ENCODE results near the gene ZFAND3.

The ZFAND3 gene

GRCh38 chr6:38116248-38116647 lies 296.7 kb downstream of the ZFAND3 start:
- no peaks in the 10 kb centered on the region for H3K4me1 ChIP-seq (ENCODE audit: insufficient read depth, low read length)
- no peak overlapping the region for H3K9ac ChIP-seq (ENCODE audit: low read depth, low read length)
- TF ChIP-seq, protein P1, sequence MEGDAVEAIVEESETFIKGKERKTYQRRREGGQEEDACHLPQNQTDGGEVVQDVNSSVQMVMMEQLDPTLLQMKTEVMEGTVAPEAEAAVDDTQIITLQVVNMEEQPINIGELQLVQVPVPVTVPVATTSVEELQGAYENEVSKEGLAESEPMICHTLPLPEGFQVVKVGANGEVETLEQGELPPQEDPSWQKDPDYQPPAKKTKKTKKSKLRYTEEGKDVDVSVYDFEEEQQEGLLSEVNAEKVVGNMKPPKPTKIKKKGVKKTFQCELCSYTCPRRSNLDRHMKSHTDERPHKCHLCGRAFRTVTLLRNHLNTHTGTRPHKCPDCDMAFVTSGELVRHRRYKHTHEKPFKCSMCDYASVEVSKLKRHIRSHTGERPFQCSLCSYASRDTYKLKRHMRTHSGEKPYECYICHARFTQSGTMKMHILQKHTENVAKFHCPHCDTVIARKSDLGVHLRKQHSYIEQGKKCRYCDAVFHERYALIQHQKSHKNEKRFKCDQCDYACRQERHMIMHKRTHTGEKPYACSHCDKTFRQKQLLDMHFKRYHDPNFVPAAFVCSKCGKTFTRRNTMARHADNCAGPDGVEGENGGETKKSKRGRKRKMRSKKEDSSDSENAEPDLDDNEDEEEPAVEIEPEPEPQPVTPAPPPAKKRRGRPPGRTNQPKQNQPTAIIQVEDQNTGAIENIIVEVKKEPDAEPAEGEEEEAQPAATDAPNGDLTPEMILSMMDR (IDR thresholded peaks at IDR 0.05; ENCODE audit: borderline replicate concordance, extremely low read depth, low read length, poor library complexity, severe bottlenecking), result no peak
- TF ChIP-seq EZH2 (IDR thresholded peaks at IDR 0.05; ENCODE audit: borderline replicate concordance, low read depth, low read length, severe bottlenecking), result no peak
- DNase-seq, result no peak
- H3K4me3 ChIP-seq (ENCODE audit: low read depth in 1 of 2, low read length in 2 of 2), result no peak overlapping the region
- peaks cover 6% of the 10 kb centered on the region; the same call in 1 of the 2 replicates for H3K79me2 ChIP-seq (ENCODE audit: insufficient read depth, low read length)
- H3K27ac ChIP-seq (ENCODE audit: low read length), result no peak overlapping the region
- no peak for ATAC-seq (ENCODE audit: insufficient read depth, low read depth)
- no peaks in the 10 kb centered on the region for H3K9me3 ChIP-seq (ENCODE audit: insufficient read depth, low read length, severe bottlenecking)
- H2AFZ ChIP-seq (ENCODE audit: low read depth, low read length), result no peak overlapping the region
- peaks cover 41% of the 10 kb centered on the region for H3K36me3 ChIP-seq (ENCODE audit: insufficient read depth, low read length)
- 0 out of 2 replicates have a peak, but pooled peaks cover 14% of the 10 kb centered on the region for H4K20me1 ChIP-seq (ENCODE audit: insufficient read depth, low read length)
- H3K27me3 ChIP-seq (ENCODE audit: insufficient read depth, low read length, poor library complexity), result no peaks in the 10 kb centered on the region
- H3K4me2 ChIP-seq (ENCODE audit: insufficient read depth, low read length), result no peak overlapping the region

- no peaks in the 10 kb centered on the region for H3K27me3 ChIP-seq (ENCODE audit: insufficient read depth, low read length, poor library complexity)
- no peak for TF ChIP-seq EZH2 (IDR thresholded peaks at IDR 0.05; ENCODE audit: borderline replicate concordance, low read depth, low read length, severe bottlenecking)
- TF ChIP-seq, protein P1 (IDR thresholded peaks at IDR 0.05; ENCODE audit: borderline replicate concordance, extremely low read depth, low read length, poor library complexity, severe bottlenecking), result no peak
- H3K27ac ChIP-seq (ENCODE audit: low read length), result no peak overlapping the region
- H3K79me2 ChIP-seq (ENCODE audit: insufficient read depth, low read length), result peaks cover 6% of the 10 kb centered on the region; the same call in 1 of the 2 replicates
- no peaks in the 10 kb centered on the region for H3K4me1 ChIP-seq (ENCODE audit: insufficient read depth, low read length)
- no peak for ATAC-seq (ENCODE audit: insufficient read depth, low read depth)
- no peak overlapping the region for H3K9ac ChIP-seq (ENCODE audit: low read depth, low read length)
- no peak overlapping the region for H3K4me2 ChIP-seq (ENCODE audit: insufficient read depth, low read length)
- H4K20me1 ChIP-seq (ENCODE audit: insufficient read depth, low read length), result 0 out of 2 replicates have a peak, but pooled peaks cover 14% of the 10 kb centered on the region
- H3K36me3 ChIP-seq (ENCODE audit: insufficient read depth, low read length), result peaks cover 49% of the 10 kb centered on the region
- no peak overlapping the region for H3K4me3 ChIP-seq (ENCODE audit: low read depth in 1 of 2, low read length in 2 of 2)
- DNase-seq, result no peak
- H2AFZ ChIP-seq (ENCODE audit: low read depth, low read length), result no peak overlapping the region
- no peaks in the 10 kb centered on the region for H3K9me3 ChIP-seq (ENCODE audit: insufficient read depth, low read length, severe bottlenecking)
These were observed 297.8 kb downstream of the ZFAND3 start for GRCh38 chr6:38117281-38117680.

- no peak for DNase-seq
- H3K4me2 ChIP-seq (ENCODE audit: insufficient read depth, low read length), result no peak overlapping the region
- H2AFZ ChIP-seq (ENCODE audit: low read depth, low read length), result no peak overlapping the region
- no peaks in the 10 kb centered on the region for H3K9me3 ChIP-seq (ENCODE audit: insufficient read depth, low read length, severe bottlenecking)
- peaks cover 61% of the 10 kb centered on the region for H3K36me3 ChIP-seq (ENCODE audit: insufficient read depth, low read length)
- no peaks in the 10 kb centered on the region for H3K27me3 ChIP-seq (ENCODE audit: insufficient read depth, low read length, poor library complexity)
- H4K20me1 ChIP-seq (ENCODE audit: insufficient read depth, low read length), result 0 out of 2 replicates have a peak, but pooled peaks cover 14% of the 10 kb centered on the region
- no peak overlapping the region for H3K27ac ChIP-seq (ENCODE audit: low read length)
- no peaks in the 10 kb centered on the region for H3K79me2 ChIP-seq (ENCODE audit: insufficient read depth, low read length)
- no peak overlapping the region for H3K4me3 ChIP-seq (ENCODE audit: low read depth in 1 of 2, low read length in 2 of 2)
- no peaks in the 10 kb centered on the region for H3K4me1 ChIP-seq (ENCODE audit: insufficient read depth, low read length)
- no peak overlapping the region for H3K9ac ChIP-seq (ENCODE audit: low read depth, low read length)
- no peak for ATAC-seq (ENCODE audit: insufficient read depth, low read depth)
- TF ChIP-seq, protein P1 (IDR thresholded peaks at IDR 0.05; ENCODE audit: borderline replicate concordance, extremely low read depth, low read length, poor library complexity, severe bottlenecking), result no peak
- no peak for TF ChIP-seq EZH2 (IDR thresholded peaks at IDR 0.05; ENCODE audit: borderline replicate concordance, low read depth, low read length, severe bottlenecking)
These were observed 299.4 kb downstream of the ZFAND3 start for GRCh38 chr6:38118791-38119365.
